Measurements from ENCODE around the gene SAPCD1. TPM values are rescaled to one million over a fixed set of nuclear protein-coding genes. Genes with fewer than 3 reads are reported as not detected.

SAPCD1 gene
- 2.7 TPM for total RNA-seq

DNA sequence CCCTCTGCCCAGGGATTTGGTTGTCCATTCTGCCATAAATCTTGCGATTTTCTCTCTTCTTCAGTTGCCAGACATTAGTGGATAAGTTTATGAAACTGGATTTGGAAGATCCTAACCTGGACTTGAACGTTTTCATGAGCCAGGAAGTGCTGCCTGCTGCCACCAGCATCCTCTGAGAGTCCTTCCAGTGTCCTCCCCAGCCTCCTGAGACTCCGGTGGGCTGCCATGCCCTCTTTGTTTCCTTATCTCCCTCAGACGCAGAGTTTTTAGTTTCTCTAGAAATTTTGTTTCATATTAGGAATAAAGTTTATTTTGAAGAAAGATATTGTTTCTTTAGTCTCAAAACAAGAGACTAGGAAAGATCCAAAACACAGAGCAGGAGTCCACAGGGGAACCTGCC lies at the start of gene SAPCD1:
TSS of gene SAPCD1 (plus strand) at position 301 of the 400 bp plus-strand sequence. CDS start 399 bp downstream, outside the sequence.
- no peak for DNase-seq (ENCODE audit: low spot score)

DNA sequence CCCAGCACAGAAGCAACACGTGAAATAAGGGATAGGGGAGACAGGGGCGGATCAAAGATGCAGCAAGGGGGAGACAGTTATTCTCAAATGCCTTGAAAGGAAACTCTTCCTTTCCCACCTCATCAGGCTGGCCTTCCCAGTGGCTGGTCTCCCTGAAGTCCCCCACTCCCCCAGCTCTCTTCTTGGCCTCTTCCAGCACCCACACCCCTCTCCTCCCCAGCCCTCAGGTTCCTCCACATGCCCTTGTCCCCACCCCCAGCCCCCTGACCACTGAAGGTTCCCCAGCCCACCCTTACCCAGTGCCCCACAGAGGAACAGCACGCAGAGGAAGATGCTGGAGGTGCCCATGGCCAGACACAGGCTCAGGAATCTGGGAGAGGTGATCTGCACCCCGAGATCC lies 49.0 kb upstream of the SAPCD1 start:
- no peak for DNase-seq (ENCODE audit: low spot score)

DNA sequence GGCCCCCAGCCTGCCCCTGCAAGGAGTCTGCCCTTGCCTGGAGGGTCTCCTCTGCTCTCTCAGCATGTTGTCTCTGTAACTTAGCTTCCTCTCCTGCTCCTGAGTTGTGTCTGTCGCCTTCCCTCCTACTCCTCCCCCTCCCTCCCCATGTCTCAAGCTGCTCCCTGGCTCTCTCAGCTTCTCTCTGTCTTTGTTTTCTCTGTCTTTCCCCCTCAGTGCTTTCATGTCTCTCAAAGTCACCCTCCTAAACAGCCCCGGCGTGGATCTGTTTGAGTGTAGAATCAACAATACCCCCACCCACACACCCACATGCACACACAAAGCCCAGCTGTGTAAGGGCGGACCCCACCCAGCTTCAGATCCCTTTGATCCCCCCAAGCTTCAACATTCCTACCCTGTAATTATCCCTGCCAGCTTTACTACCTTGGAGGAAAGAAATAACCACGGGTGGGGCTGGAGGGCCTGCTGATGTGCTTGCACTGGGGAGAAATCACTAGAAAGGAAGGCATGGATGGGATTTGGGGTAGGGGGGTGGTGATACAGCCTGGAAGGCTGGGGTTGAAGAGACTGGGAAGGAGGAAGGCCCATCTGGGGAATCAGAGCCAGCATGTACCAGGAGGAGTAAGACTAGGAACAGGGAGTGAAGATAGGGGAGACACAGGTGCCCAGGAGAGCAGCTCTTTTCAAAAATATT lies 48.3 kb upstream of the SAPCD1 start:
- no peak for DNase-seq (ENCODE audit: low spot score)

DNA sequence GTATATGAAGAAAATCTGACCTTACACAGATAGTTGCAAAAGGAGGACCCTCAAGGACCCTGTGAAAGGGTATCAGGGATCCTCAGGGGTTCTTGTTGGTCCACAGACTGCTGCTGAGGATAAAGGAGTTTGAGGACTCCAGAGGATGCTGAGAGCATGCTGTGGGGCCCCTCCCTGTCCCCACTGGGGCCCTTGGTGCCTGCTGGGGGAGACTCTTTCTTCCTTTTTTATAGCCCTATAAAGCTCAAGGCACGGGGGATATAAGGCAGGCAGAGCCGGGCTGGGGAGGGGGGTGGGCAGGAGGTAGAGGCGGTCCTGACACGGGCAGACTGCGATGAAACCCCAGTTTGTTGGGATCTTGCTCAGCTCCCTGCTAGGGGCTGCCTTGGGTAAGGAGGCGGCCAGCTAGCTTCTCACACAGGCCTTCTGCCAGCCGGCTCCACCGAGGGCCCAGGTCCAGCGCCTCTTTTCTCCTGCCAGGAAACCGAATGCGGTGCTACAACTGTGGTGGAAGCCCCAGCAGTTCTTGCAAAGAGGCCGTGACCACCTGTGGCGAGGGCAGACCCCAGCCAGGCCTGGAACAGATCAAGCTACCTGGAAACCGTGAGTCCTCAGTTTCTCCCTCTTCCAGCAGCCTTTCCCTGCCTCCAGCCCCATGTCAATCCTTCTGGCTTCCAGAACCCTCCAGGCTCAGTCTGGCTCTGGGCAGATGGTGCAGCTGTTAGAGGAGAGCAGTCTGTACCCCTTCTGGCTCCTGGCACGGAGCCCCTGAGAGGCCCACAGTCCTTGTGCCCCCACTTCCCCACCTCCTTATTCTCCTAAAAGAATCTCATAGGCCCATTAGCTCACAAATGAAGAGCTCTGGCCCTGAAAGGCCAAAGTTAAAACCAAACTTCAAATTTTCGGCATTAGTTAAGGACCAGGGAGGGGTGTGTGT lies 47.2 kb upstream of the SAPCD1 start, which contains the start of gene LY6G6D:
TSS of gene LY6G6D (plus strand) at position 327 of the 937 bp plus-strand sequence. CDS start at position 335, 8 bp downstream.
- no peak for DNase-seq (ENCODE audit: low spot score)

DNA sequence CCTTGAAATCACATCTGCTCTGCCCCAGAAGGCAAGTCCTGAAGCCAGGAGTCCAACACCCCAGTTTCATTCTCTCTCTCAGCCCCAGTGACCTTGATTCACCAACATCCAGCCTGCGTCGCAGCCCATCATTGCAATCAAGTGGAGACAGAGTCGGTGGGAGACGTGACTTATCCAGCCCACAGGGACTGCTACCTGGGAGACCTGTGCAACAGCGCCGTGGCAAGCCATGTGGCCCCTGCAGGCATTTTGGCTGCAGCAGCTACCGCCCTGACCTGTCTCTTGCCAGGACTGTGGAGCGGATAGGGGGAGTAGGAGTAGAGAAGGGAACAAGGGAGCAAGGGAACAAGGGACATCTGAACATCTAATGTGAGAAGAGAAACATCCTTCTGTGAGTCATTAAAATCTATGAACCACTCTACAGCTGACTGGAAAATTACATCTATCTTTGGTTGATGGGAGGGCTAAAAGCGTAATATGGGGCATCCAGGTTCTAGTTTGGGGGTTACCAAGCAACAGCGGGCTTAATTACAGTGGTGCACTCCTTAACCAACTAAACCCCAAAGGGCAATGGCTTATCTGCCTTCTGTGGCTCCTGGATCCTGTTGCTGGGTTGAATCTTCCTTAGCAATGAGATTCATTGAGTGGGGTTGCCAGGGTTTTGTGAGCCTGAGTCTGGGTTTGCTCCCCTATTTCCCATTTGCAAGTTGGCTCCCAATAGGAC lies 44.8 kb upstream of the SAPCD1 start:
- no peak for DNase-seq (ENCODE audit: low spot score)

DNA sequence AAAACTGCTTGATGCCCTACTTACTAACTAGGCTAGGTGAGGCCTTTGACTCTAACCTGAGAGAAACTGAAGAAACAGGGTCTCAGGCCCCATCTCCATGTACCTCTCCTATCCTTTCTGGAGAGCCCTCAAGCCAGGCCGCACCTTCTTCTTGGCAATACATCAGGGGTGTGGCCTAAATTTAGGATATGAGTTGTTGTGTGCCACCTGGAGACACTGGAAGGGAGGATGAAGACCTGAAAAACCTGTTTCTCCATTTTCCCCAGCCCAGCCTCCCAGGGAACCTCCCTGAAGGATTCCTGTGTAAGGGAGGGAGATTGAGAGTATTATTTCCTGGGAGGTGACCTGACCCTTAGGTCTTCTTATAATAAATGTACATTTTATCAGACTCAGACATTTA lies 44.2 kb upstream of the SAPCD1 start:
- DNase-seq (ENCODE audit: low spot score): no peak

DNA sequence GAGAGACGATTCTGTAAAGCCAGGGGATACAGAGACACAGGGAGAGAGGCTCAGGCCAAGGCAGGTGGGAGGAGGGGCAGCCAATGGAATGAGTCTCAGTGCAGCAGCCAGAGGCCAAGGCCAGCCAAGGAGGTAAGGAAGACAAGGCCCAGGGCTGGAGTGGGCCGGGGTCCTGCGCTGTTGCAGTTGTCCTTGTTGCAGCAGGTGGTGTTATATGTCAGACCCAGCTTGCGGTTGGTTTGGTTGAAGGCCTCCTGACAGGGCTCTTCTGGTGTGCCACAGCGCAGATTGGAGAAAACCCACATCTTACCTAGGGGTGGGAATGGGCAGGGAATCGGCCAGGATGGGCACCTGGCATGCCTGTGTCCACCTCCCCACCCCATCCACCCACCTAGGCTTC lies 43.5 kb upstream of the SAPCD1 start:
- DNase-seq (ENCODE audit: low spot score): no peak

DNA sequence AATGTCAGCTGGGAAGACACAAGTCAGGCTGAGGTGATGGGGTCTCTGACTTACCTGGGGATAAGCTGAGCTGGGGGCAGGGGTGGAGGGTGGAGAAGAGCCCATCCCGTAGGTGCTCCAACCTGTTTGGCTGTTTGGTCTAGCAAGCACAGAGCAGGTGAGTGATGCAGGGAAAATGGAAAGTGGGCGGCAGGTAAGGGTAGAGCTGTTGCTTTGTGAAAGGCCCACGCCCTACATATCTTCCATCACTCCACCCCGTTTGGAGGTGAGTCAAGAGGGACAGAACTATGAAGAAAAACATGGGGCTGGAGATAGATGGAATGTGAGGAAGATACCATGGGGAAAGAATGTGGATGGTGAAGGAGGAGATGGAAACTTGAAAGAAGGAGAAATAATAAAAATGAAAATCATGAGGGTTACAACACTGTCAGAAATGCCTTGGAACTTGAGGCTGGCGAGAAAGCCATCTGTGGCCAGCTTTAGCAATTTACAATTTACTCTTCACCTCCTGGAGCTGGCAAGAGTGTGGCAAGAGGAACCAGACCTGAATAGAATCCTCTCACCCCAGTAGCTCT lies 42.2 kb upstream of the SAPCD1 start:
- no peak for DNase-seq (ENCODE audit: low spot score)

DNA sequence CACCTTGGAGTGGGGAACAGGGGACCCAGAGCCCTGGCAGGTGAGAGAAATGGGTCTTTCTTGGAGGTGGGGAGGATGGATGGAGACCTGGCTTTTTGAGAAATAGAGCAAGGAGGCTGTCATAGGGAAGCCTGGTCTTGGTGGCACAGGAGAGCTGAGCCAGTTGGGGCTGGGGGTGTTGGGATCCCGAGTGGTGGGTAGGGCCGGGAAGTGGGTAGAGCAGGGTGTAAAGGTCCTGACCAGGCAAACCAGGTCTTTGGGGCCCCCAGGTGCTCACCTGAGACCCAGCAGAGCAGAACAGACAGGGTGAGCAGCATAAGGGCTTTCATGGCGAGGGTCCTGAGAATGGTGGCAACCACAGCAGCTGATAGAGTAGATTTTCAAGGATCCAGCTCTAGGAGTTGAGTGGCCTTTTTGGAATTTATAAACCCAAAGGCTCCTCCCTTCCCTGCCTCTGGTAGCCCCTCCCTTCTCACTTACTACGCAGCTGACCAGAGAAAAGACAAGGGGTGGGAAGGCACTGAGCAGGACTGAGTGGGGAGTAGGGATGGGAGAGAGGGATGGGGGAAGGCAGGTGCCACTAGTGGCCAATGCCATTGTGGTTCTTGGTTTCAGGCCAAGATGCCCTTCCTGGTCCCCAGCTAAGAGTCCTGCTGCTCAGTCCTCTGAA lies 41.0 kb upstream of the SAPCD1 start, which contains the start of gene LY6G6C:
TSS of gene LY6G6C (minus strand) at position 396 of the 670 bp plus-strand sequence. CDS start at position 329, 67 bp downstream.
- no peak for DNase-seq (ENCODE audit: low spot score)

DNA sequence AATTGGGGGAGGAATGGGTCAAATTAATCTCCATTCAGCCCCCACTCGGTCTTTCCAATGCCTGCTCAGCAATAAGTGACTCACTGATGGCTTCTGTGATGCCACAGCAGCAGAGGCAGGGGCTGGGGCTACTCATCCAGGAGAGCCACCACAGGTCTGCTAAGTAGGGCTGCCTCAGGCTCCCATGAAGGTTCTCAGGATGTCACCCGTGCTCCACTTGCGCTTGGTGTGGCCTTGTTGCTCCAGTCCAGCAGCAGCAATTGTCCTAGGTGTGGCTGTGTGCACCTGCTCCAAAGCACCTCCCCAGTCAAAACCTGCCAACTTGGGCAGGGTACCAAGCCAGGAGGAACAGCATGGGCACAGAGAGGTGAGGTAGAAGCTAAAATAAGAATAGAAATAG lies 40.3 kb upstream of the SAPCD1 start:
- no peak for DNase-seq (ENCODE audit: low spot score)

DNA sequence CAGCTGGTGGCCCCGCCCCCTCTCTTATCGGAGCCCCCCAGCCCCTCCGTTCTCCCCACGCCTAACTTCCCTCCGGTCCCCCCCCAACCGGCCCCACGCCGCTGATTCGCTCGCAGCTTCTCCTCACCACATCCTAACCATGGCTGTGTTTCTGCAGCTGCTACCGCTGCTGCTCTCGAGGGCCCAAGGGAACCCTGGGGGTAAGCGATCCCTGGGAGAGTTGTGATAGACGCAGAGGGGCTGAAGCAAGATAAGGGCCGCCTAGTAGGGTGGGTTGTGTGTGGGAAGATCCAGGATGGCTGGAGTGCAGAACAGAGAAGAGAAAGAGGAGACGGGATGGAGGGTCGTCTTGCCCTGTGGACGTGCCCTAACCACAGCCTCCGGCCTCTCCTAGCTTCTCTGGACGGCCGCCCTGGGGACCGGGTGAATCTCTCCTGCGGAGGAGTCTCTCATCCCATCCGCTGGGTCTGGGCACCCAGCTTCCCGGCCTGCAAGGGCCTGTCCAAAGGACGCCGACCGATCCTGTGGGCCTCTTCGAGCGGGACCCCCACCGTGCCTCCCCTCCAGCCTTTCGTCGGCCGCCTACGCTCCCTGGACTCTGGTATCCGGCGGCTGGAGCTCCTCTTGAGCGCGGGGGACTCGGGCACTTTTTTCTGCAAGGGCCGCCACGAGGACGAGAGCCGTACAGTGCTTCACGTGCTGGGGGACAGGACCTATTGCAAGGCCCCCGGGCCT lies 39.0 kb upstream of the SAPCD1 start, which contains the start of gene MPIG6B:
TSS of gene MPIG6B (plus strand) at position 129 of the 735 bp plus-strand sequence. CDS start at position 140, 11 bp downstream.
- no peak for DNase-seq (ENCODE audit: low spot score)

DNA sequence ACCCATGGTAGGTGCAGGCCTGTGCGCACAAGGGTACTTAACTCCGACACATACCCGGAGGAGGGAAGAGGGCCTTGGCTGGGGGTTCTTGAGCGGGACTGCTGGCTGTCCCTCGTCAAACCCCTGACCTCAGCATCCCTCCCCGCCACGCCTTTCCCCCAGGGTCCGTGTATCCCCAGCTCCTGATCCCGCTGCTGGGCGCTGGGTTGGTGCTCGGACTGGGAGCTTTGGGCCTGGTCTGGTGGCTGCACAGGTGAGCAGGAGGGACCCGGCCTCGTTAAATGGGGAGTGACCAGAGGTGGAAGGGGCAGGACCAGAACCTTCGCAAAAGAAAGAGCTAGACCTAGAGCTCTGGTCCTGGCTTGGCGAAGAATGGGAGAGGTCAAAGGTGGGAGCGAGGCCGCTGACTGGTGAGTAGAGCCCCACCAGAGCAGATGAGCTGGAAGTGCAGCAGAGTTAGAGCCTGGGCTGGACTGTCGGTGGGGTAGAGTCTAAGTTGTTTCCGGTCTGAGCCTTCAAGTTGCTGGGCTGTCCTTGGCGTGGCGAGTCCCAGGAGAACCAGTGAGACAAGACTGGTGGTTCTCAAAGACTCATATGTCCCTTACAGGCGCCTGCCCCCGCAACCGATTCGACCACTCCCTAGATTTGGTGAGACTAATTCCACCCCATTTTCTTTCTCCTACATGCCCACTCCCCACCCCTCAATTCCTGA lies 38.3 kb upstream of the SAPCD1 start:
- no peak for DNase-seq (ENCODE audit: low spot score)

DNA sequence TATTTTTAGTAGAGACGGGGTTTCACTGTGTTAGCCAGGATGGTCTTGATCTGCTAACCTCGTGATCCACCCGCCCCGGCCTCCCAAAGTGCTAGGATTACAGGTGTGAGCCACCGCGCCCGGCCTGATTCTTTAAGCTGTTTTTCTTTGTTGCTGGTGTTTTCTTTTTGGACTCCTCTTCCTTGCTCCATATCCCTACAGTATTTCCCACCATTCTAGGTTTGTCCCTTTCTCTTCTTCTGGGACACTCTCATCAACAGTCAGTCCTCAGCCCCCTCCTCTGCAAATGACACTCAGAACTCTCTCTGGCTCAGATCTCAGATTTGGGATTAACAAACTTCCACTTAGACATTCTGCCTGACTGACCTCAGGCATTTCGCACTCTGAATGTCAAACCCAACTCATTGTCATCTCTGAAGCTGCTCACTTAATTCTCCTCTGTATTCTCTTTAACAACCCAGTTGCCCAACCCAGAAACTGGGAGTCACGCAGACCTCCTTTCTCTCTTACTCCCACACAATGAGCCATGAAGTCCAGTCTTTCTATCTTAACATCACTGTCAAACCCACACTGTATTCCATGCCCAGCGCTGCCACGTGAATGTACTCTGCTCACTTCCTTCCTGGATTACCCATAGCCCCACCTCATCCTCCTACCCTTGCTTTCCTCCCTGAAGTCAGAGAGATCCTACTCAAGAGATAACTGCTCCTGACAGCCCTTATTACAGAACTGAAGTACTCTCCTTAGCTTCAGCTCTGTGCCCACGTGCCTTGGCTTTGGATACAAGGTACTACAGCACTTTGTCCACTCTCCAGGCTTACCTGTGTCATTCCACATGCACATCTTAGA lies 36.7 kb upstream of the SAPCD1 start:
- DNase-seq (ENCODE audit: low spot score): no peak

DNA sequence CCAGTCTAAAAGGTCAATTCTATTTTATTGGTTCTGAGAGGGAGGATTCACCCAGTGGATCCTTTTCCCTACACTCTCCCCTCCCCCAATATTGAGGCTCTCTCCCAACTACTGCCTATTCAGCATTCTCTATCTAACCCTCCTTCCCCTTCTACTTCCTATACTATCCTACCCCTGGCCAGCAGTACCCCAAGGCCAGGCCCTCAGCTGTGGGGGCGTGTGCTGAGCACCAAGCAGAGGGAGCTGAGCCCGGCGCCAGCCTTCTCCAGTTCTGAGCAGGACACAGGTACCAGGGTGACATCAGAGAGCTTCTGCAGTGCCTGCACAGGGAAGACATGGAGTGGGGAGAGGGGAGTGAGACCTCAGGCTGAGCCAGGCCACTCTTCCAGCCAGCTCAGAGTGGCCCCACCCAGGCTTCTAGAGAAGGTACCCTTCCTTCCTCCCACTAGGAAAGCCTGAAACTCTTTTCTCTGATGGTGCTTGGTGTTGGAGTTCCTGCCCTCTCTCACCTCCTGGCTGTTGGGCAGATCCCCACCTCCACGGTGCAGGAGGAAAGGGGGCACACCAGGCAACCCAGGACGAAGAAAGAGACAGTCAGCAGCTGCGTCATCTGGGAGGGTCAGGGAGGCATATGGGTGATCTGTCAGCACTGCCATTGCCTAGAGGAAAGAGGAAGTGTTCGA lies 35.3 kb upstream of the SAPCD1 start:
- DNase-seq (ENCODE audit: low spot score): no peak

DNA sequence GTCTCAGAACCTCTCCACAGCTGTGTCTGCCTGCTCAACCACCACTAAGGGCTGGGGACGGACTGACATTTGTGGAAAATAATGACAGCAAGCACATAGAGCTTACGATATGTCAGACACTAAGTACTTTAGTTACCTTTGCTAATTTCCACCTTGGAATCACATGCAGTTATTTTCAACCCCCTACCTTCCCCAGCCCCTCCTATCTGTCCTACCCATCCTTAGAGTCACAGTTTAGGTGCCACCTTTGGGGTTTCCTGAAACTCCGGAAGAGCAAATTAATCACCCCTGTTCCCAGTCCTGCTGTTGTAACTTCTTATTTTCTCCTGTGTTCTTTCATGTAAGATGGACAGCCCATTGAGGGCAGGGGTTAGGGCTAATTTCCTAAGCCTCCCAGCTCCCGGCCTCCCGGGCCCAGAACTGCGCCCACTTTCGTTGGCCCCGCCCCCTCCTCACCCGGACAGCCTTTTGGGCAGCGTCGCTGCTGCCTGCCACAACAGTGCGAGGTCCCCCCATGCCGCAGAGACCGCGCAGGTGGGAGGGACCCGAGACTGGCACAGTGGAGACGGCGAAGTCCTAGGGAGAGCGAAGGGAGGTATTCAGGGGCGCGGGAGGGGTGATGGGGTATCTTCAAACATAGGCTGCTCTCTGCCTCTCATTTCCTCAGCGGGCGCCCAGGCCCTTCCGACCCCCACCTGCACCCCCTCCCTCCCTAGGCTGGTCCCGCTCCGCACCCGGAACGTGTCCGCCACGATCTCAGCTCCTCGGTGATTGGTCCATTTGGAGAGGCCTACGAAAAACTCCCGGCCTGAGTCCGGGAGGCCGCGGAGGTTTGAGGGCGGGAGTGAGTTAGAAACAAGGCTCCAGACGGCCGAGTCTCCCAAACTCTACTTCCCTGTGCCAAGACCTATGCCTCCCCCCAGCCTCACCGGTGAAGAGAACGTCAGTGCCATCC lies 34.5 kb upstream of the SAPCD1 start:
- no peak for DNase-seq (ENCODE audit: low spot score)

DNA sequence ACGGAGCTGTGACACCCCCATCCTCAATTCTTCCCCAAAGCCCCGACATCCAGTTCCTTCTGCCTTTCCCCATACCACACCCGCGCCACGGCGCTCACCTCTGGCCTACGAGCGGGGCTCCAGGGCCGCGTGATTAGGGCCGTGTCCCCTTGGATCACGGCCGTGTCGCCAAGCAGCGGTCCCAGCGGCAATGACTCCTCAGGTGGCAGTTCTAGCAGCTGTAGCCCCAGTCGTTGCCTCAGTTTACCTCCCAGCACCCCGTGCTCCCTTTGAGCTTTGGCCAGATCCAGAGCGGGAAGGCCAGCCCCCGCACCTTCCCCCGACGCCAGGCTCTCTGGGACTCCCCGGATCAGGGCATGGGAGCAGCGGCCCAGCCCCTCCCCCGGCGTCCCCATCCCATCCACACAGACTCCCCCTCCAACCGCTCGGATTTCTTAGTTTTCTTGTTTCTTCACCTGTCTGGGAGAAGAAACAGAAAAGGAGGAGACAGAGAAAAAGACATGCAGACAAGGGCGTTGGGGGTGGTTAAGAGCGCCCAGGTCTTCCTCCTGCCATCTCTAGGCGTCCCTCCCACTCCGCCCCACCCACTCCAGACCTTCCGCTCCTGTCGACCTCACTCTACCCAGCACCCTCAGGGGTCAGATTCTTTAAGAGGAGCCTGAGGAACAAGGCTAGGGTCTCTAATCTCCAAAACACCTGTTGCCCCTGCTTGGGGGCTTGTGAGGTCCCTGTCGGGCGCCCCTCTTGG lies 33.5 kb upstream of the SAPCD1 start, which contains the start of gene DDAH2:
TSS of gene DDAH2 (minus strand) at position 533 of the 748 bp plus-strand sequence. CDS start at position 395, 138 bp downstream.
- DNase-seq (ENCODE audit: low spot score): no peak

Data from mucosa of gallbladder (tissue), 1 donor.